Measurements from ENCODE around the gene AOX1.

Gene AOX1

DNA sequence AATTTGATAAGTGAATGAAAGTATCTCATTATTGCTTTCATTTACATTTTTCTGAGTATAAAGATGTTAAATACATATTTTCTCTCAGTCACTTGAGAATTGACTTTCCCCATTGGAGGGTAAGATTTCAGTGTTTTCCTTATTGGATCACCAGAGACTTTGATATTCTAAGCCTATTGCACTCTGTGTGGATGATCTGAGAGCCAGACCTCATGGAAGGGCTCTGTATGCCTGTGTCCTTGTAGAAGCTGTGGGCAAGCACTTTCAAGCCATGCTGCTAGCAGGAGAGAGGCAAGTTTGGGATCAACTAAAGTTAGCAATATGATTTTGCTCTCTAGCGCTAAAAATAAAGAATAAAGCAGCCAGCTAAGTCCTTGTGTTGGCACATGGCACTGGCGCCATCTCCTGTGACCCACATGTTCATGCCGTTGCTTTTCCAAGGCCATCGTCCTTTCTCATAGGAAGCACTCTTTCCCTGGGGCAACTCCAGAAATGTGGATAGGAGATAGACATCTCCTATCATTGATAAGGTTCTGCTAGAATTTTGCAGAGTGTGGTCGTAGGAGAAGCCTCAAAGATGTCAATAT, 72.6 kb downstream of the AOX1 start:
- H3K27ac ChIP-seq = no peak overlapping the region
- no peak for TF ChIP-seq ZFX (IDR thresholded peaks at IDR 0.05; ENCODE audit: borderline replicate concordance)
- peak; percentile 39 for TF ChIP-seq CTCF (IDR thresholded peaks at IDR 0.05)

GRCh38 chr2:200659410-200659809, 73.6 kb downstream of the AOX1 start:
- no peak overlapping the region for H3K27ac ChIP-seq
- TF ChIP-seq ZFX (IDR thresholded peaks at IDR 0.05; ENCODE audit: borderline replicate concordance) (no peak), CTCF (IDR thresholded peaks at IDR 0.05) (no peak)

GRCh38 chr2:200661477-200661876, 75.7 kb downstream of the AOX1 start:
- TF ChIP-seq ZFX (IDR thresholded peaks at IDR 0.05; ENCODE audit: borderline replicate concordance) = no peak
- TF ChIP-seq CTCF (IDR thresholded peaks at IDR 0.05) = no peak
- no peak overlapping the region for H3K27ac ChIP-seq

GRCh38 chr2:200662727-200663126, 76.9 kb downstream of the AOX1 start:
- no peak overlapping the region for H3K27ac ChIP-seq
- TF ChIP-seq ZFX (IDR thresholded peaks at IDR 0.05; ENCODE audit: borderline replicate concordance) = no peak
- TF ChIP-seq CTCF (IDR thresholded peaks at IDR 0.05) = no peak

DNA sequence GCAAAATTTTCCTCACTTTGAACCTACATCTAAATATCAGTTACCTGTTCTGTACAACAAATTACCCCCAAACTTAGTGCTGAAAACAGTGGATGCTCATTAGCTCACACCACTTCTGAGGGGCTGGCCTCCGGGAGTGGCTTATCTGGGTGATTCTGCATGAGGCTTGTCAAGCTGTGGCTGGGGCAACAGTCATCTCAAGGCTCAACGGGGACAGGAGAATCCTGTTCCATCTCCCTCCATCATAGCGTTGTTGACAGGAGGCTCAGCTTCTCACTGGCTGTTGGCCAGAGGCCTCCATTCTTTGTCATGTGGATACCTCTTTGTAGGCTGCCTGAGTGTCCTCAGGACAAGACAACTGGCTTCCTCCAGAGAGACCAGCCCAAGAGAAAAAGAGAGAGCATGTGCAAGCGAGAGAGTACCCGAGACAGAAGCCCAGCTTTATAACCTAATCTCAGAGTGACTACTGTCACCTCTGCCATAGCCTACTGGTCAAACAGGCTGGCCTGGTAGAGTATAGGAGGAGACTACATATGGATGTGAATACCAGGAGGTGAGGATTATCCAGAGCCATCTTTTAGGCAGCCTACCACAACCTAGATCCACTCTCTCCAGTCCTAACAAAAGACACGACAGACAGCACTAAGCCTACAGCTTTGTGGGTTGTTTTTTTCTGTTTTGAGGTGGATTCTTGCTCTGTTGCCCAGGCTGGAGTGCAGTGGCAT, 79.1 kb downstream of the AOX1 start:
- TF ChIP-seq CTCF (IDR thresholded peaks at IDR 0.05) = no peak
- no peak for TF ChIP-seq ZFX (IDR thresholded peaks at IDR 0.05; ENCODE audit: borderline replicate concordance)
- H3K27ac ChIP-seq = peak overlapping the region; percentile 49

GRCh38 chr2:200665626-200666453, 80.0 kb downstream of the AOX1 start:
- H3K27ac ChIP-seq = peak overlapping the region; percentile 49
- TF ChIP-seq ZFX (IDR thresholded peaks at IDR 0.05; ENCODE audit: borderline replicate concordance) (no peak), CTCF (IDR thresholded peaks at IDR 0.05) (no peak)
